Hepatocyte (in vitro differentiated cells): ENCODE results near the gene CELA2A. TPM values are rescaled to one million over a fixed set of nuclear protein-coding genes. Genes with fewer than 3 reads are reported as not detected.

Experiments used
- DNase-seq: peaks from one replicate; pipeline ENCODE4 v3.0.0-alpha.2; 2016; ENCODE audit warnings: low spot score
- H2AFZ ChIP-seq: fragments of 200-600 bp; sonication (generic); 2 replicates; pipeline ENCODE4 v1.6.0; 2016; ENCODE audit warnings: antibody characterized with exemption, mild to moderate bottlenecking
- H3K27ac ChIP-seq: fragments of 200-600 bp; sonication (generic); 2 replicates; pipeline ENCODE4 v1.5.1; 2016; ENCODE audit warnings: mild to moderate bottlenecking
- H3K27me3 ChIP-seq: fragments of 200-600 bp; sonication (generic); 2 replicates; pipeline ENCODE4 v1.6.1; 2016
- H3K36me3 ChIP-seq: fragments of 200-600 bp; sonication (generic); replicated peaks from 2 replicates; pipeline ENCODE4 v1.5.1; 2016; ENCODE audit warnings: low read depth; ENCODE audit not compliant: insufficient read depth
- H3K4me1 ChIP-seq: fragments of 200-600 bp; sonication (generic); 2 replicates; pipeline ENCODE4 v1.5.1; 2016; ENCODE audit warnings: mild to moderate bottlenecking, moderate library complexity; ENCODE audit not compliant: insufficient read depth
- H3K4me2 ChIP-seq: fragments of 200-600 bp; sonication (generic); 2 replicates; pipeline ENCODE4 v1.6.0; 2016
- H3K4me3 ChIP-seq: fragments of 200-600 bp; sonication (generic); 2 replicates; pipeline ENCODE4 v1.5.1; 2016; ENCODE audit warnings: mild to moderate bottlenecking
- H3K79me2 ChIP-seq: fragments of 200-600 bp; sonication (generic); 2 replicates; pipeline ENCODE4 v1.6.0; 2017; ENCODE audit warnings: mild to moderate bottlenecking
- H3K9me2 ChIP-seq: fragments of 200-600 bp; sonication (generic); replicated peaks from 2 replicates; pipeline ENCODE4 v1.6.0; 2017; ENCODE audit warnings: mild to moderate bottlenecking; ENCODE audit not compliant: insufficient read depth
- H3K9me3 ChIP-seq: fragments of 200-600 bp; sonication (generic); 2 replicates; pipeline ENCODE4 v1.5.1; 2016; ENCODE audit warnings: low read depth, mild to moderate bottlenecking
- H4K20me1 ChIP-seq: fragments of 200-600 bp; sonication (generic); 2 replicates; pipeline ENCODE4 v1.6.0; 2016; ENCODE audit warnings: mild to moderate bottlenecking; ENCODE audit not compliant: insufficient read depth, poor library complexity, severe bottlenecking
- CTCF ChIP-seq: fragments of 200-600 bp; sonication (generic); IDR thresholded peaks from 2 replicates; pipeline ENCODE4 v1.5.1; 2016; ENCODE audit warnings: antibody characterized with exemption, mild to moderate bottlenecking; ENCODE audit not compliant: poor library complexity
- EZH2 ChIP-seq: fragments of 200-600 bp; sonication (generic); IDR thresholded peaks from 2 replicates; pipeline ENCODE4 v1.6.1; 2016; ENCODE audit warnings: antibody characterized with exemption, mild to moderate bottlenecking, borderline replicate concordance
- EZH2phosphoT487 ChIP-seq: fragments of 200-600 bp; sonication (generic); IDR thresholded peaks from one replicate; pipeline ENCODE4 v1.6.1; 2018; ENCODE audit warnings: antibody characterized with exemption, mild to moderate bottlenecking, low read depth, moderate library complexity; ENCODE audit not compliant: unreplicated experiment, severe bottlenecking
- WGBS: methylation state at CpG from one replicate; pipeline ENCODE4 v1.1.6; 2016; ENCODE audit warnings: low lambda C conversion rate; ENCODE audit errors: missing lambda C conversion rate; 5-methylcytosine and 5-hydroxymethylcytosine counted together
- polyA plus RNA-seq: library from polyadenylated mRNA; unstranded; fragments of >200 nt; fragmentation: Nextera tagmentation; extraction: Ambion mirVana; gene quantifications from 2 replicates; pipeline ENCODE4 v1.2.1, GENCODE V29; 2016
- total RNA-seq: library from RNA; depleted of rRNA; stranded (reverse); fragments of >200 nt; gene quantifications from 2 replicates; pipeline ENCODE4 v1.2.3, GENCODE V29; 2014

The CELA2A gene
- total and polyA plus RNA-seq, 2 experiments from 2014 or later: 2.2 to 5.6 TPM

- H2AFZ ChIP-seq: no peak overlapping the region
- peaks cover 27% of the 10 kb centered on the region for H3K79me2 ChIP-seq
- 88% methylated on average over 18 of the region's 18 CpGs for whole genome bisulfite sequencing
- no peaks in the 10 kb centered on the region for H4K20me1 ChIP-seq
- no peak overlapping the region for H3K4me3 ChIP-seq
- no peaks in the 10 kb centered on the region for H3K9me3 ChIP-seq
- no peaks in the 10 kb centered on the region for H3K27me3 ChIP-seq
- H3K27ac ChIP-seq: no peak overlapping the region
- no peaks in the 10 kb centered on the region for H3K9me2 ChIP-seq
- no peak for TF ChIP-seq EZH2
- no peak for TF ChIP-seq CTCF
- no peak for TF ChIP-seq EZH2phosphoT487
- H3K4me1 ChIP-seq: peaks cover 12% of the 10 kb centered on the region
- no peak overlapping the region for H3K4me2 ChIP-seq
- DNase-seq: no peak
- no peaks in the 10 kb centered on the region for H3K36me3 ChIP-seq
Measured at GRCh38 chr1:15418806-15419515, 37.6 kb upstream of the CELA2A start.

- Histone ChIP-seq H3K4me3 (no peak overlapping the region), H4K20me1 (no peaks in the 10 kb centered on the region), H3K9me2 (no peaks in the 10 kb centered on the region), H2AFZ (no peak overlapping the region), H3K27me3 (no peaks in the 10 kb centered on the region), H3K79me2 (peaks cover 14% of the 10 kb centered on the region), H3K4me2 (no peak overlapping the region), H3K27ac (no peak overlapping the region), H3K9me3 (no peaks in the 10 kb centered on the region), H3K4me1 (peaks cover 9% of the 10 kb centered on the region), H3K36me3 (no peaks in the 10 kb centered on the region)
- TF ChIP-seq EZH2: no peak
- no peak for TF ChIP-seq EZH2phosphoT487
- TF ChIP-seq CTCF: no peak
- DNase-seq: no peak
- 93% methylated on average over 8 of the region's 8 CpGs for WGBS
Measured at GRCh38 chr1:15420853-15421465, 35.6 kb upstream of the CELA2A start.

GRCh38 chr1:15422871-15423270 is 33.7 kb upstream of the CELA2A start:
- WGBS: 98% methylated on average over 8 of the region's 8 CpGs
- H3K27me3 ChIP-seq: no peaks in the 10 kb centered on the region
- H3K9me2 ChIP-seq: no peaks in the 10 kb centered on the region
- no peak overlapping the region for H3K4me2 ChIP-seq
- no peaks in the 10 kb centered on the region for H3K36me3 ChIP-seq
- no peak overlapping the region for H2AFZ ChIP-seq
- H3K4me3 ChIP-seq: no peak overlapping the region
- no peaks in the 10 kb centered on the region for H4K20me1 ChIP-seq
- DNase-seq: no peak
- no peak for TF ChIP-seq EZH2
- no peak for TF ChIP-seq EZH2phosphoT487
- no peak for TF ChIP-seq CTCF
- peaks cover 15% of the 10 kb centered on the region for H3K4me1 ChIP-seq
- no peaks in the 10 kb centered on the region for H3K9me3 ChIP-seq
- peak overlapping the region; percentile 83 for H3K27ac ChIP-seq
- peaks cover 14% of the 10 kb centered on the region for H3K79me2 ChIP-seq
